DOHH2 (cell line): Measurements from ENCODE around the gene NFIB.

Source experiments
- H3F3A ChIP-seq: fragments of 200-600 bp; sonication (generic), shearing (Covaris generic); 2 replicates; pipeline ENCODE4 v1.6.0; 2016; ENCODE audit warnings: antibody characterized with exemption, mild to moderate bottlenecking; ENCODE audit not compliant: control insufficient read depth, insufficient read depth
- H3K27ac ChIP-seq: fragments of 200-600 bp; sonication (generic); 2 replicates; pipeline ENCODE4 v1.5.1; 2014; ENCODE audit warnings: low read depth, mild to moderate bottlenecking, low read length, moderate library complexity
- H3K27me3 ChIP-seq: fragments of 200-600 bp; sonication (generic); 2 replicates; pipeline ENCODE4 v1.6.1; 2014; ENCODE audit warnings: mild to moderate bottlenecking, low read length, mixed read lengths; ENCODE audit not compliant: control insufficient read depth
- H3K36me3 ChIP-seq: fragments of 200-600 bp; sonication (generic); 2 replicates; pipeline ENCODE4 v1.6.1; 2014; ENCODE audit warnings: mild to moderate bottlenecking, low read length, moderate library complexity, mixed read lengths; ENCODE audit not compliant: control insufficient read depth
- H3K4me1 ChIP-seq: fragments of 200-600 bp; sonication (generic); 2 replicates; pipeline ENCODE4 v1.6.1; 2014; ENCODE audit warnings: mild to moderate bottlenecking, low read length, mixed read lengths; ENCODE audit not compliant: control insufficient read depth
- H3K4me2 ChIP-seq: fragments of 200-600 bp; sonication (generic); 2 replicates; pipeline ENCODE4 v1.6.0; 2014; ENCODE audit warnings: mild to moderate bottlenecking, low read length, moderate library complexity
- H3K4me3 ChIP-seq: fragments of 200-600 bp; sonication (generic); 2 replicates; pipeline ENCODE4 v1.5.1; 2014; ENCODE audit warnings: mild to moderate bottlenecking, low read length, mixed read lengths
- H3K79me2 ChIP-seq: fragments of 200-600 bp; sonication (generic); 2 replicates; pipeline ENCODE4 v1.6.1; 2014; ENCODE audit warnings: mild to moderate bottlenecking, low read length, mixed read lengths; ENCODE audit not compliant: control insufficient read depth
- H3K9me2 ChIP-seq: fragments of 200-600 bp; sonication (generic); replicated peaks from 2 replicates; pipeline ENCODE4 v1.6.1; 2014; ENCODE audit warnings: mild to moderate bottlenecking, low read length, mixed read lengths; ENCODE audit not compliant: control insufficient read depth
- H3K9me3 ChIP-seq: fragments of 200-600 bp; sonication (generic); 2 replicates; pipeline ENCODE4 v1.6.1; 2014; ENCODE audit warnings: antibody characterized with exemption, low read length, mixed read lengths; ENCODE audit not compliant: control insufficient read depth, insufficient read depth
- H4K20me1 ChIP-seq: fragments of 200-600 bp; sonication (generic); 2 replicates; pipeline ENCODE4 v1.6.0; 2014; ENCODE audit warnings: low read depth, mild to moderate bottlenecking, antibody characterized with exemption, low read length, moderate library complexity; ENCODE audit not compliant: control insufficient read depth, insufficient read depth
- CTCF ChIP-seq: fragments of 200-600 bp; sonication (generic); IDR thresholded peaks from one replicate; pipeline ENCODE4 v1.5.1; 2014; ENCODE audit warnings: antibody characterized with exemption, mild to moderate bottlenecking, low read depth, low read length; ENCODE audit not compliant: poor library complexity, severe bottlenecking
- EZH2phosphoT487 ChIP-seq: fragments of 200-600 bp; sonication (generic); IDR thresholded peaks from 2 replicates; pipeline ENCODE4 v1.6.1; 2017; ENCODE audit warnings: borderline replicate concordance, mild to moderate bottlenecking, antibody characterized with exemption, low read length, moderate library complexity, mixed read lengths

NFIB gene

GRCh38 chr9:14353222-14354056 is 39.5 kb upstream of the NFIB start:
- H3K4me1 ChIP-seq = no peaks in the 10 kb centered on the region

GRCh38 chr9:14352503-14352902 is 38.6 kb upstream of the NFIB start:
- Histone ChIP-seq H4K20me1 (no peaks in the 10 kb centered on the region), H3K79me2 (no peaks in the 10 kb centered on the region), H3K27ac (no peak overlapping the region), H3K9me2 (no peaks in the 10 kb centered on the region), H3K4me3 (no peak overlapping the region), H3K36me3 (no peaks in the 10 kb centered on the region), H3K4me1 (no peaks in the 10 kb centered on the region), H3K9me3 (no peaks in the 10 kb centered on the region), H3F3A (no peaks in the 10 kb centered on the region), H3K4me2 (no peak overlapping the region), H3K27me3 (peaks cover 4% of the 10 kb centered on the region; the same call in 1 of the 2 replicates)
- no peak for TF ChIP-seq CTCF

More at GRCh38 chr9:14353222-14354056, 39.5 kb upstream of the NFIB start:
- H3K27ac ChIP-seq = no peak overlapping the region
- no peak overlapping the region for H3K4me3 ChIP-seq
- H3K4me2 ChIP-seq = no peak overlapping the region
- H3F3A ChIP-seq = no peaks in the 10 kb centered on the region
- H3K27me3 ChIP-seq = peaks cover 4% of the 10 kb centered on the region; the same call in 1 of the 2 replicates
- H3K36me3 ChIP-seq = no peaks in the 10 kb centered on the region
- H3K9me2 ChIP-seq = no peaks in the 10 kb centered on the region
- H3K9me3 ChIP-seq = no peaks in the 10 kb centered on the region
- H4K20me1 ChIP-seq = no peaks in the 10 kb centered on the region
- H3K79me2 ChIP-seq = no peaks in the 10 kb centered on the region
- TF ChIP-seq EZH2phosphoT487 (no peak), CTCF (peak; percentile 87)

- Histone ChIP-seq H3K4me2 (no peak overlapping the region), H3K27ac (no peak overlapping the region), H3F3A (no peaks in the 10 kb centered on the region), H3K9me2 (no peaks in the 10 kb centered on the region), H3K9me3 (no peaks in the 10 kb centered on the region), H3K4me3 (no peak overlapping the region), H3K4me1 (no peaks in the 10 kb centered on the region), H3K79me2 (no peaks in the 10 kb centered on the region), H4K20me1 (no peaks in the 10 kb centered on the region), H3K27me3 (peaks cover 4% of the 10 kb centered on the region; the same call in 1 of the 2 replicates), H3K36me3 (no peaks in the 10 kb centered on the region)
- TF ChIP-seq EZH2phosphoT487 = no peak
- no peak for TF ChIP-seq CTCF
These were observed 37.4 kb upstream of the NFIB start for GRCh38 chr9:14351221-14351836.
